ENCODE data around the gene HPCA.

Gene HPCA

GRCh38 chr1:32890516-32891240 lies 4.4 kb downstream of the HPCA start:
- DNase-seq = no peak

- no peak for DNase-seq
Observed at GRCh38 chr1:32891241-32891570, 4.9 kb downstream of the HPCA start.

- no peak for DNase-seq
Observed at GRCh38 chr1:32891630-32892029, 5.3 kb downstream of the HPCA start.

GRCh38 chr1:32892368-32893197 lies 6.3 kb downstream of the HPCA start:
- DNase-seq = no peak

GRCh38 chr1:32893198-32894018 lies 7.1 kb downstream of the HPCA start:
- DNase-seq = no peak

GRCh38 chr1:32894019-32894600 lies 7.8 kb downstream of the HPCA start:
- no peak for DNase-seq

- DNase-seq = no peak
Observed at GRCh38 chr1:32894681-32895080, 8.4 kb downstream of the HPCA start.

- DNase-seq = no peak
Observed at GRCh38 chr1:32895325-32896215, 9.3 kb downstream of the HPCA start.

GRCh38 chr1:32896451-32896850 lies 10.2 kb downstream of the HPCA start:
- no peak for DNase-seq

- DNase-seq = no peak
Observed at GRCh38 chr1:32897082-32898049, 11.1 kb downstream of the HPCA start.

- DNase-seq = no peak
Observed at GRCh38 chr1:32898056-32898455, 11.8 kb downstream of the HPCA start.

- no peak for DNase-seq
Observed at GRCh38 chr1:32898958-32899357, 12.7 kb downstream of the HPCA start.

GRCh38 chr1:32899586-32900296 lies 13.4 kb downstream of the HPCA start:
- no peak for DNase-seq

- DNase-seq = no peak
Observed at GRCh38 chr1:32900371-32900955, 14.2 kb downstream of the HPCA start.

- no peak for DNase-seq
Observed at GRCh38 chr1:32900956-32901822, 14.9 kb downstream of the HPCA start, which contains the start of gene TMEM54. TSS of gene TMEM54 (minus strand) at chr1:32901389. CDS start at chr1:32901238, 151 bp downstream.

GRCh38 chr1:32901823-32902534 lies 15.7 kb downstream of the HPCA start:
- DNase-seq = no peak

GRCh38 chr1:32902535-32902920 lies 16.2 kb downstream of the HPCA start:
- no peak for DNase-seq
